Measurements from ENCODE around the gene GRPEL2.
A peak's percentile ranks its signal among the peaks of the same experiment; 100 is the strongest.

GRPEL2 gene, protein sequence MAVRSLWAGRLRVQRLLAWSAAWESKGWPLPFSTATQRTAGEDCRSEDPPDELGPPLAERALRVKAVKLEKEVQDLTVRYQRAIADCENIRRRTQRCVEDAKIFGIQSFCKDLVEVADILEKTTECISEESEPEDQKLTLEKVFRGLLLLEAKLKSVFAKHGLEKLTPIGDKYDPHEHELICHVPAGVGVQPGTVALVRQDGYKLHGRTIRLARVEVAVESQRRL

DNA sequence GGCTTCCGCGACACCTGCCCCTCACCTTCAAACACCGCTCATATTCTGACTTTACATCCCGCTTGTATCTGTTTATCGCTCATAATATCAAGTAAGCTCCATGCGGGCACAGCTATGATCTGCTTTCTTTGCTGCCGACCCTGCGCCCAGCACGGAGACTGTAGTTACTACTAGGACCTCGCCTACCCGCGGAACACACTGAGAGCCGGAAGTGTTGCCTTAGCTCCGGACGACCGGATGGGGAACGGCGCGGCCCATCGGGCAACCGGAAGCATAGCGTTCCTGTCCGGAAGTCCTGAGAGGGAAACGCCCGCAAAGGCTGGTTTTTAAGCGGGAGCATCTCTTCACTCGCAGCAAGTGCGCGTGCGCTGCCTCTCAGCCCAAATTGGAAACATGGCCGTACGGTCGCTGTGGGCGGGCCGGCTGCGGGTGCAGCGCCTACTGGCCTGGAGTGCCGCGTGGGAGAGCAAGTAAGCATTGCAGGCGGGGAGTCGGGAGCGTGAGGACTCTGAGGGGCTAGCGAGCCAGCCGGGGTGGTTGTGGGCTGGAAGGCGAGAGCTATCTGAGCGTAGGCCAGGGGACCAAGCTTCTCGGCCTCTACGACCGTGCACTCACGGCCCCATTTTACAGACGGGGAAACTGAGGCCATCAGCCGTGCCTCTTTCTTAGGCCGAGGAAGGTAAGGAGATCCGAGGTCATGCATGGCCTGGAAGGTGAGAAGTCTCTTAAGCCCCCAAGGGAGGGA is at the start of gene GRPEL2:
TSS of gene GRPEL2 (plus strand) at position 353 of the 745 bp plus-strand sequence. CDS start at position 394, 41 bp downstream.
- peak; percentile 96 to 98 for DNase-seq

DNA sequence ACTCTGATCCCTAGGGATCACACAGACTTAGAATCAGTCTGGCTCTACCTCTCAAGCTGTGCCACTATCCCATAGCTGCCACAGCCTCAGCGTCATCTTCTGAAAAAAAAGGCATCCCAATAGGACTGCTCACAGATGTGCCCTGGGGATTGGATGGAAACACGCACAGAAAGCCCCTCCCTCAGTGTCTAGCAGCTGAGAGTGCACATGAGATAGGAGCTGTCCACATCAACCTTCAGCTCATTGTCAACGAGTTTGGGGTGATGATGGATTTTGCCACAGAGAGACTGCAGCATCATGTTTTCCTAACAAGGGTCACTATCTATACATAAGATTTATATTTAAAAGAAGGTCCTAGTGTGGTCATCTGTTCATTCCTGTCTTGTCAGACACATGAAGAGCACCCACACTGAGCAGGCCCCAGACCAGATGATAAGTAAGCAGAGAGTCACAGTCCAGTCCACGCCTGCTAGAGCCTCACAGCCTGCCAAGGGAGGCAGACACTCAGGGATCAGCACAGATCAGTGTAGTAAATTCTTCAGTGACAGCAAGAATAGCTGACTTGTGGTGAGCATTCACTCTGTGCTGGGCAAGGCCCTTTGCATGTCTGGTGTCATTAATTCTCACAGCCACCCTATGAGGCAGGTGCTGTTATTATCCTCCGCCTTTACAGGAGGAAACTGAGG is 47.8 kb upstream of the GRPEL2 start:
- no peak for DNase-seq

DNA sequence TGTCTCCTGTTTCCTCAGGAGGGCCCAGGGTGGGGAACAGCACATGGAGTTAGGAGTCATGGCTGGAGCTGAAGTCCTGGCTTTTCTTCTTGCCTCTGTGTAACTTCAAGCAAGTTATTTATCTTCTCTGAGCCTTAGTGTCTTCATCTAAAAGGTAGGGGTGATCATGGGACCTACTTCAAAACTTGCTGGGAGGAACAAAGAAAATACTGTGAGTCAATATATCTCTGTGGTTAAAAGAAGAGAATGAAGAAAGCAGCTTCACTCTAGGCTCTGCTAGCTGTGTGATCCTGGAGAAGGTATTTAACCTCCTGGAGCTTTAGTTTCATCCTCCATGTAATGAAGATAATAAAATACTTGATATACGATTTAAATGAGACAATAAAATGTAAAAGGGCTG is 47.1 kb upstream of the GRPEL2 start:
- DNase-seq: no peak

DNA sequence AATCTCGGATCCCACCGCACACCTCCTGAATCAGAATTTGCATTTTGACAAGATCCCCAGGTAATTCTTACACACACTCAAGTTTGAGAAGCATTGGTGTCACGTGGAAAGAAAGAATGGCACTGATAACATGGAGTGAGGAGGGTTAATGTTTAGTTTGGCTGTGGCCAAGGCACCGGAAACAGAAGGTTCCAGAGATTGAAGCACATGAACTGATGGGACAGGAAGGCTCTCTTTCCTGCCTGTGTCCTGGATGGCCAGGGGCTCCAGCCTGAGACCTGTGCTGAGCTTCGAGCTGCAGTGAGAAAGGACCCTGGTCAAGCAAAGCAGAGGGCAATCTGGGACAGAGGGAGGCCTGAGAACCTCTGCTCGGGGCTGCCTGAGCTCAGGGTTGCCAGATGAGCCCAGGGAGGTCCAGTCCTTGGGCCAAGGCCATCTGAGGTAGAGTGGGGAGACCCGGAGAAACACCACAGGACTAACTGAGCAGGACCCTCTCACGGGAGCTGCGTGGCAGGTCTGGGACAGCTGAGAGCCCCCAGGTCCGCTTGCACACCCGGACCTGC is 46.4 kb upstream of the GRPEL2 start:
- no peak for DNase-seq

DNA sequence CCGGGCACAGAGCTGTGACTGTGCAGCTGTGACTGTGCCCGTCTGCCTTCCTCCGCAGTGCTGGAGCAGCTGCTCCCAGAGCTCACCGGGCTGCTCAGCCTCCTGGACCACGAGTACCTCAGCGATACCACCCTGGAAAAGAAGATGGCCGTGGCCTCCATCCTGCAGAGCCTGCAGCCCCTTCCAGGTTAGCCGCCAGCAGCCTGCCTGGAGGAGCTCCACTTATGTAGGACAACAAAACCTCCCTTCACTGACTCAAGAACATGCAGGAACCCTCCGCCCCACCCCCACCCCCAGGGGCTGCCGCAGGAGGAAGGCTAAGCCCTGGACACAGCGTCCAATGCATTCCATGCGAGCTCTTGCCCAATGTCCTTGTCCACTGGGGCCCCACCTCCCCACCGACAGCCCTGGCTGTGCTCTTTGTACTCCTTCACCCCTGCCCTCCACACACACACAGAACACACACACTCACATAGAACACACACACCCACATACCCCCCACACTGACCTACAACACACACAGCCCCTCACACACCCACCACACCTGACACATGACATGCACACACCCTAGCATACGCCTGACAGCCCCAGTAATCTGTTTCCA is 45.7 kb upstream of the GRPEL2 start:
- DNase-seq: no peak

DNA sequence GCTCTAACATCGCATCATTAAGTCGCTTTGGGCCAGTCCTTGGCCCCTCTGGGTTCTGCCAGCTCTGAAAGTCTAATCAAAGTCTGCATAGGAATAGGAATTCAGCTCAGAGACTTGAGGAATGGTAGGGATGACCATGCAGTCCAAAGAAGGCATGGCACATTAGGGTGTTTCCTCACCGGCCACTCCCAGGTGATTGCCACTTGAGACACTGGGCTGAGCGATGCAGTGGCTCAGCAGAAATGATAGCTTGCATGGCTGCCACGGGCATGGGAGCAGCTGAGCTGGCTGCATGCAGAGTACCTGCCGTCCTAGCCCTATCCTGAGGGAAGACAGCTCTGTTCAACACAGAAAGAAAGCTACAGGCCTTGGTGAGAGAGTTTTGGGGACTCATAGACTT is 44.9 kb upstream of the GRPEL2 start:
- no peak for DNase-seq

DNA sequence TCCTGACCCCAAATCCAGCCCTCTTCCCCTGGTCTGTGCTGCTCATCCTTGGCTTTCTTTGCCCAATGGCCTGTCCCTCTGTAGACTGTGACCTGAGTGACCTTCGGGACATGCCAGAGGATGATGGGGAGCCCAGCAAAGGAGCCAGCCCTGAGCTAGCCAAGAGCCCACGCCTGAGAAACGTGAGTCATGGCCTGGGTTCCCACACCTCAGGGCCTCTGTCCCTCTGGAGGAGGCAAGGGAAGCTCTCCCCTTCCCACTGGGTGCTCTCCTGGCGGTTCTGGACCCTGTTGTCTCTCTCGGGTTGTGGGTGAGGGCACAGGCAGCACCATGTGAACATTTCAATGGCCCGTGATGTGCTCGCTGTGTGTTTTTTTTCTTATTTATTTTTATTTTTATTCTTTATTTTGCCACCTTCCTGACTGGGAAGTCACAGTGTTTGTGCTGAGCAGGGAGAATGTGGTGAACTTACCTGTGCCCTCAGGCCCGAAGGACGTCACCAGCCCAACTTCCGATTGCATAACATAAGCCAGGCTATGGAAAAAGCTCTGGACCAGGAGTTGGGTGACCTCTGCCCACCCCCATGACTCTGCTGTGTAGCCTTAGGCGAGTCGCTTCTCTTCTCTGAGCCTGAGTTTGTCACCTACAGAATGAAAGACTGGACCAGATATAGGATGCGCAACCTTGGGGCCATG is 44.1 kb upstream of the GRPEL2 start:
- DNase-seq: no peak

DNA sequence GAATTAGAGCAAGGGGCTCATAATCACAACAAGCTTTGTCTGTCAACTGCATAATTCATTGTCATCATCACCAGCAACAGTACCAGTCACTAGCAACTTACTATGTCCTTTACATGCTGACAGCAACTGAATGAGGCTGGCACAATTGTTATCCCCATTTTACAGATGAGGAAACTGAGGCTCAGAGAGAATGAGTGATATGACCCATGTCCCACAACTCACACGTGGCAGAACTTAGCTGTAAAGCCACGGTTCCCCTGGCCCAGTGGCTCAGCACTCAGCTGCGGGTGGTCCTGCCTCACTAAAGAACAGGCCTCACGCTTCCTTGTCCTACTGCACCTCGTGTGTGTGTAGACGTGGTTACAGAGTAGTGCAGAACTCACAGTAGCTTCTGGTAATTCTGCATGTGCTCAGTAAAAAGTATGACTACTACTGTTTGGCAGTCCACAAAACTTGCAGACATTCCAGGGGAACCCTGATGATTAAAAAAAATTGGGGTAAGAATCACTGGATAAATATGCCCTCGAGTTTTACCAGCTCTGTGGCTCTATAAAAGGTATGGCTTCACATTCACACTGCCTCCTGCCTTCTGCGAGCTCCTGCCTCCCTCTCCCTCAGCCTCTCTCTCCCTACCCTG is 43.4 kb upstream of the GRPEL2 start:
- DNase-seq: no peak

DNA sequence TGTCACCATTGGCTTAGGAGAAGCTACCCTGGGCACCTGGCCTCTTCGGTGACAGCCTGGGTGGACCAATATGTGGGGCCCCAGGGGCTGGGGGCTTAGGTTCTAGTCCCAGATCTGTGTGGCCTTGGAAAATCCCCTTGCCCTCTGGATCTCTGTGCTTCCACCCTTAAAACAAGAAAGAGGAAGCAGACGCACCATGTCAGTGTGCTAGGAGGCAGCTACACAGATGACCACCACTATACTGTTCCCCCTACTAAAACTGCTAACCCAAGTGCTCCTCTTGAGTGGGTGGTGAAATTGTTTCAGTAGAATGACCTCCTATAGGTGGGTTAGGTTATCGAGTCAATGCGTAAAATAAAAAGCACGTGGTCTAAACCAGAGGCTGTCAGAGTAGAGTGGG is 42.7 kb upstream of the GRPEL2 start:
- no peak for DNase-seq

DNA sequence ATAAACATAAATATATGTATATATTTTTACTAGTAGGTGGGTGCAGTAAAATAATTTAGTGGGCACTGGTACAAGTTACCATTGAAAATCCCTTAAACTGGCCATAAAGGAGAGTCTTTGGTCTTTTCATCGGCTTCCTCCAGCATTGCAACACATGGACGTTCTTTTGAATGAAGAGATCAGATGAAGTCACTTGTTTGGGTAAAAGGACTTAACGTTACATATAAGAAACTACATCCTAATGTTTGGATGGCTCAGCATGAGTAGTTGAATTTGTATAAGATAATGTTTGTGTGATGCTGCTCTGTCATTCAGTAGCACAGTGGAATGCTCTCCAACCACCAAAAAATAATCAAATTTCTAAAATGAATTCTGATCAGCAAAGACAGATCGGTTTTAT is 42.1 kb upstream of the GRPEL2 start:
- no peak for DNase-seq

DNA sequence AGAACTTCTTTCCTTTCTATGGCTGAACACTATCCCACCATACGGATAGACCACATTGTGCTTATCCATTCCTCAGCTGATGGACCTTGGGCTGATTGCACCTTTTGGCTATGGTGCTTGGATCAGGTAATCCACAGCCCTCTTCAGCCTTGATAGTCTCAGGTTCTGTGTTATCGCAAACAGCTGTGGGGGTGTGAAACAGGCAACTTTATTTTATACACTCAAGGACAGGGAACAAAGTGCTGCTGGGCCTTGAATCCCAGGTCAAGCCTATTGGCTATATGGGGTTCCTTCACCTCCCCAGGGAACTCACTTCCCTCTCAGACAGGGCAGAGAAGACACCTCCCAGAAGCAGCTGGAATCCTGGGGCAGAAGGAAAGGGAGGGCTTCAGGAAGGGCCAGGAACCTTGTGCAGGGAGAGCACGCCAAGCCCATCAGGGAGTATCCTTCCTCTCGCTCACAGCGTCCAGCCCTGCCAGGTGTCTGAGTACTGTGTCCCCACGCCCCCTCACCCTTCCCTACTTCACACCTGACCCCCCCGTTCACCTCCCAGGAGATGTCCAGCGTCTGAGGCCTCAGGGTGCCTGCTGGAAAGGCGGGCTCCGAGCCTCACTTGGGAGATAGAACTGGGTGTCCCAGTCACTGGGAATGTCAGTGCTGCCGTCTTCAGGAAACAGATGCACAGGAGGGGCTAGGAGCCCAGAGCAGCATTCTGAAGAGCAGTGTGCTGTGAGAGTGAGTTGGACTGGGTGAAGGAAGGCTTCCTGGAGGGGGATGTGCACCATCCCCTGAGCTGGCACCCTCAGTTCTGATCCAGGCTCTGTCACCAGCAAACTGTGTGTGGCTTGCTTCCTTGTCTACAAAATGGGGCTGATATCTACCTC is 40.9 kb upstream of the GRPEL2 start:
- DNase-seq: no peak

DNA sequence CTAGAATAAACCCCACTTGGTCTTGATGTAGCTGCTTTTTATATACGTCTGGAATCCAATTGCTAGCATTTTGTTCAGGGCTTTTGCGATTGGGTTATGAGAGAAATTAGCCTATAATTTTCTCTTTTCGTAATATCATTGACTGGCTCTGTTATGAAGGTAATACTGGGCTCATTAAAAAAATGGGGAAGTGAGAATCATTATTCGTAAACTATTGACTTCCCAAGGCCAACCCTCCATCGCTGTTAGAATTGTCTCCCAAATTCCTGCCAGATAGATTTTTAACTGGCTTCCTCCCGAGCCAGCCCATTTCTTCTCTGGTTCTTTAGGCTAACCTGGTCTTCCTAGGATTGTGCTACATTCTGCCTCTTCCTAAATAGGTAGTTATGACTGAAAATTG is 35.9 kb upstream of the GRPEL2 start:
- no peak for DNase-seq

DNA sequence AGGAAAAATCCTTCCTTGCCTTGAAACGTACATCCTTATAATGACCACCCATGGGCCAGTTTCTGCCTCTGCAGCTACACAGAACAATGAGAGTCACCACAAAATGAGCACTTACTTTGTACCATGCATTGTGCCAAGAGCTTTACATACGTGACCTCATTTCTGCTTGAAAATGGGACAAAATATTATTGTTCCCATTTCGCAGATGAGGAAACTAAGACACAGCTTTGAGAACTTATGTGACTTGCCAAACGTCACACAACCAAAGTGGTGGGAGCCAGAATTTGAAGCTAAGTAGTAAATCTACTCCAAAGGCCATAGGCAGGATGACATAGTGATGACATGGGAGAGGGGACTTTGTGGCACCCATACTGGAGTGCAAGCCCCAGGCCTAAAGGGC is 34.8 kb upstream of the GRPEL2 start:
- DNase-seq: no peak

DNA sequence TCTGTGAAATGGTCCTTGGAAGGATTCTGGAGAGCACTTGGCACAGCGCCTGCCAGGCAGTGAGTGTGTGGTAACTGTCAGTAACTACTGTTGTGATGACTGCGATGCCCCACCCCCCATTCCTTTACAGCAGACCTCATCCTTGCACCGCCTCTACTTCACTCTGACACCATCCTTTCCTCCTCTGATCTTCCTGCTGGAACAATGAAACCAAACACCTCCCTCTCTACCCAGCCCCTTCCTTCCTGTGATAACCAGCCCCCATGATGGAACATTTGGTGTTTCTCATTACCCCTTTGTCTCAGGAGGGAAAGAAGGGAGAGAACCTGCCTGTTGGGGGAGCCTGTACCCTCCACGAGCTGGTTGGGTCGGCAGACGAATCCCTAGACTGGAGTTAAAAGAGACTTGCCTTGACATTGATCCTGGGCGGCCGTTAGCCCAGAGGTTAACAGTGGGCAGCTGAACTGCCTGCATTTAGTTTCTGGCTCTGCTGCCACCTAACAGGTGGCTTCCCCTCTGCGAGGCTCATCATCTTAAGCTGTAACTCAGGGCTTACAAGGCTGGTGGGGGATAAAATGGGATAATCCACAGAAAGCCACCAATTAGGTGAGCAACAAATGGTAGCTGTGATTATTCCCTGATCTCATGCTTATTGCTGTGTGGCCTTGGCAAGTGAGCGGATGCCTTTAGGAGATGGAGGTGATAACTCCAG is 34.2 kb upstream of the GRPEL2 start:
- DNase-seq: no peak

DNA sequence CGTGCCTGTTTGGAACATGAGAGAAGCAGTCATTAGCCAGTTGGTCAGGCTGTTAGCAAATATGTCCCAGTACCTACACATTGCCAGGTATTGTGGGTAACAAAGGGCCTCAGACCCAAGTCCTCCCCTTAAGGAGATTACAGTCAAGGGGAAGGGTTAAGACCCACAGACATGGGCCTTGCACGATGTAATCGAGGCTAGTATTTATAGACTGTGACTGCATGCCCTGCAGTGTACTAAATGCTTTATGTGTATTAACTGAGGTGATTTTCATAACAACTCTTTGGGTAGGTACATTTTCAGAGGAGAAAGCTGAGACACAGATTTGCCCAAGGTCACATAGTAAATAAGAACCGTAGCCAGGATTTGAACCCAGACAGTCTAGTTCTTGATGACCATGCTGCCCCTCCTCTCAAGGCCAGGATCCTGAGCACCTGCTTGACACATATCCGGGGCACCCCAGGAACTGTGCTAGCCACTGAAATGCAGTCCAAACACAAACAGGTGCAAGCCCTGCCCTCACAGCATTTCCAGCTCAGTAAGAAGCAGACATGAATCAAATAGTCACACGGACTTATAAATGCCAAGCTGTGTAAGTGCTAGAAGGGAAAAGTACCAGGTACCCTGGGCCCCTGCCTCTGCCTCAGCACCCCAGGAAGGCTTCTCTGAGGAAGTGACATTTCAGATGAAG is 32.0 kb upstream of the GRPEL2 start:
- DNase-seq: peak; percentile 31 to 70

DNA sequence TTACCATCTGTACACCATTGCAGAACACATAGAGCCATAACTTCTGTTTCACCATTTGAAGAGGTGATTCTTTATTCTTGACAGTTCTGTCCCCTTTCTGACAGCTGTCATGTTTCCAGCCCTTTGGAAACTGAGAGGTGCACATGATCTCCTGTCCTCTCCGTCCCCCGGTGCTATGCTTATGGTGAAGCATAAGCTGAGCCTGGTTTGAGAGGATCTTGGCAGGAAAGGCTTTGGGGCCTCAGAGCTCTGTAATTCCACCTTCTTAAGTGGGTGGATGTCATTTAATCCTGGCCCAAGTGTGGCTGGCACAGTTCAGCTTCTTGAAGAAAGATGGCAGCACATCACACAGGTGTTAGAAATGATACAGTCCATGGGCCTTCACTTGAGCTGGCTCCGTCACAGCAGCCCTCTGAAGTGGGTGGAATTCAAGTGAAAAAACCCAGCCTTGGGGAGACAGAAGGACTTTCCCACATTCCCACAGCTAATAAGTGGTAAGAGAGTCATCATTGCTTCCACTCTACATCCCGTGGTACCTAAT is 30.7 kb upstream of the GRPEL2 start:
- no peak for DNase-seq

DNA sequence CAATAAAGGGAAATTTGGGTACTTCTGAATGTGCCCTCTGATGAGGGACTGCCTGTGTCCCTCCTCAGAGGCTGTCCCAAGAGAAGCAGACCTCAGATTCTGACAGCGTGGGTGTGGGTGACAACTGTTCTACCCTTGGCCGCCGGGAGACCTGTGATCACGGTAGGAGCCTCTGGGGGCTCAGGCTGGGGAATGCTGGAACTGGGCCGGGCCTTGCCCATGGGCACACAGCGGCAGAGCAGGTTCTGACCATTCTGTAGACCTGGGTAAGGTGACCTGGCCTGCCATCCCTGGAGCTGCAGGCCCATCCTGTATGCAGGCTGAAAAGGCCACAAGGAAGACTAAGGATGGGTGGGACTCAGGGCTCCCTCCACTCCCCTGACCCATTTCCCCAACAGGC is 29.5 kb upstream of the GRPEL2 start:
- DNase-seq: no peak

DNA sequence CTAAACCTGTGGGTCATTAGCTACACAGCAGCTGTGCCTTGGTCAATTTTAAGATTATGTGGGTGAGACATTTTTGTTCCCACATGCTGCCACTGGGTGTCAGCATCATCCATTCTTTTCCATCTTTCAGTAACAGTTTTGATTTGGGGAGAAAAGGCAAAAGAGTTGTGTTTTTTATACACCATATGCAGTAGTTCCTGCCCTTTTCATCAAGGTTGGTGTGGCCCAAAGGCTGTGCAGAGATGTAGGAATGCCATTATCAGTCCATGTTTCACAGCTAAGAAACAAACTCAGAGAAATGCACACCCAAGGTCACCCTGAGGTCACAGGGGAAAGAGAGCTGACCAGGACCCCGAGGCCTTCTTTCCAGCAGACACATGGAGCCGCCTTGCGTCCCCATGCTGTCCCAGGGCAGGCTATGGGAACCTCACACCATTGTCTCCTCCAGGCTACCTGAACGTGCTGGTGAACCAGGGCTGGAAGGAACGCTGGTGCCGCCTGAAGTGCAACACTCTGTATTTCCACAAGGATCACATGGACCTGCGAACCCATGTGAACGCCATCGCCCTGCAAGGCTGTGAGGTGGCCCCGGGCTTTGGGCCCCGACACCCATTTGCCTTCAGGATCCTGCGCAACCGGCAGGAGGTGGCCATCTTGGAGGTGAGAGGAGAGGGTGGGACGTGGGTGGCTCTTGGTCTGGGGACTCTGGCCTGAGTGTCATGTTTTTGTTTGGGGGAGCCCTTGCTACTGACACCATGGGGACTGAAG is 27.8 kb upstream of the GRPEL2 start:
- peak; percentile 26 to 44 for DNase-seq

DNA sequence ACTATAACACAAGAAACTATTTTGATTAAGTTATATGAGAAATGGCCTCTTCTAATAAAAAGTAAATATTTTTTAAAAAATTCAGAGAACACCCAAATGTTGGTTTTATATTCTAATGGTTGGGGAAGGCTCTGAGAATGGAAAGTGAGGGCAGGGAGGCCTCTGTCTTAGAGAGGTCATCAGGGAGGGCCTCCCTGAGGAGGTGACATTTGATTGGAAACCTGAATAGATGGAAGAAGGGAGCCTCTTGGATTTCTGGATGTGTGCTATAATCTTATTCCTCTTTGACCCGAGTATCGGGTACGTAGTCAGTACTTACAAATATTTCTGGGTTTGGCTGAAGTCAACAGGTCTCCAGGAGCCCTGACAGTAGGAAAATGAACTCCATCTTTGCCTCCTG is 26.1 kb upstream of the GRPEL2 start:
- no peak for DNase-seq

All from SHP77 (cell line).